HL-60 (cell line): ENCODE data around the gene AKT3.

ENCODE experiments used
- DNase-seq, 2 experiments: peaks; one replicate each; pipeline ENCODE4 v3.0.0-alpha.2; 2010 to 2020; ENCODE audit warnings: low read depth in 1 of 2, low spot score in 1 of 2
- H3K27ac ChIP-seq: fragments of 250-450 bp; sonication (Bioruptor Pico); replicated peaks from 2 replicates; pipeline ENCODE4 v1.5.1; 2020; ENCODE audit warnings: mild to moderate bottlenecking, moderate library complexity
- H3K27me3 ChIP-seq: fragments of 250-450 bp; sonication (Bioruptor Pico); 2 replicates; pipeline ENCODE4 v1.5.1; 2021; ENCODE audit warnings: mild to moderate bottlenecking, moderate library complexity; ENCODE audit not compliant: insufficient read depth, poor library complexity, severe bottlenecking
- H3K4me3 ChIP-seq: replicated peaks from 2 replicates; pipeline ENCODE4 v1.5.1; 2011; ENCODE audit warnings: mild to moderate bottlenecking, control low read depth, low read length; ENCODE audit not compliant: insufficient read depth
- CTCF ChIP-seq: IDR thresholded peaks from one replicate; pipeline ENCODE4 v1.5.1; 2011; ENCODE audit warnings: low read length, control low read depth, inconsistent platforms; ENCODE audit not compliant: insufficient read depth
- GABPA ChIP-seq: IDR thresholded peaks from 2 replicates; pipeline ENCODE4 v1.6.1; 2012; ENCODE audit warnings: low read depth
- POLR2AphosphoS5 ChIP-seq: IDR thresholded peaks from 2 replicates; pipeline ENCODE4 v1.6.1; 2012; ENCODE audit warnings: low read depth
- REST ChIP-seq: IDR thresholded peaks from 2 replicates; pipeline ENCODE4 v1.6.1; 2012; ENCODE audit warnings: low read depth; ENCODE audit not compliant: insufficient replicate concordance
- SPI1 ChIP-seq: IDR thresholded peaks from 2 replicates; pipeline ENCODE4 v1.6.1; 2012; ENCODE audit warnings: low read depth, mild to moderate bottlenecking, borderline replicate concordance

Gene AKT3

DNA sequence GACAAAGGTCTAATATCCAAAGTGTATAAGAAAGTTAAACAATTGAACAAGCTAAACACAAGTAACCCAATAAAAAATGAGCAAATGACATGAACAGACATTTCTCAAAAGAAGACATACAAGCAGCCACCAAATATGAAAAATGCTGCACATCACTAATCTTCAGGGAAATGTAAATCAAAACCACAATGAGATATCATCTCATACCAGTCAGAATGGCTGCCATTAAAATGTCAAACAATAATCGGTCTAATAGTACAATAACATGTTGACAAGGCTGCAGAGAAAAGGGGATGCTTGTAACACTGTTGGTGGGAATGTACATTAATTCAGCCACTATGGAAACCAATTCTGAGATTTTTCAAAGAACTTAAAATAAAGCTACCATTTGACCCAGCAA, 264.1 kb downstream of the AKT3 start:
- no peak for DNase-seq
- no peaks in the 10 kb centered on the region for H3K27me3 ChIP-seq
- no peak overlapping the region for H3K4me3 ChIP-seq
- no peak overlapping the region for H3K27ac ChIP-seq
- TF ChIP-seq CTCF (no peak), POLR2AphosphoS5 (no peak), SPI1 (no peak), GABPA (no peak), REST (no peak)

DNA sequence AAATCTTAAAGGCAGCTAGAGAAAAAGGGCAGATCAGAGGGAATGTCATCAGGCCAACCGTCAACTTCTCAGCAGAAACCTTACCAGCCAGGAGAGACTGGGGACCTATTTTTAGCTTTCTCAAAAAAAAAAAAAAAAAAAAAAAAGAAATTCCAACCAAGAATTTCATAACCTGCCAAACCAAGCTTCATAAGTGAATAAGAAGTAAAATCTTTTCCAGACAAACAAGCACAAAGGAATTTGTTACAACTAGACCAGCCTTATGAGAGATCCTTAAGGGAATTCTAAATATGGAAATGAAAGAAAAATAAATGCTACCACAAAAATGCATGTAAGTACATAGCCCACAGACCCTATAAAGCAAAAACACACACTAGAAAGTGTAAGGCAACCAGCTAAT, 267.7 kb downstream of the AKT3 start:
- TF ChIP-seq CTCF (no peak), SPI1 (no peak), POLR2AphosphoS5 (no peak), GABPA (no peak), REST (no peak)
- no peak overlapping the region for H3K4me3 ChIP-seq
- no peaks in the 10 kb centered on the region for H3K27me3 ChIP-seq
- no peak for DNase-seq
- no peak overlapping the region for H3K27ac ChIP-seq

- no peak for DNase-seq
- no peak overlapping the region for H3K27ac ChIP-seq
- TF ChIP-seq REST (no peak), SPI1 (no peak), POLR2AphosphoS5 (no peak), GABPA (no peak)
- H3K27me3 ChIP-seq = no peaks in the 10 kb centered on the region
- H3K4me3 ChIP-seq = no peak overlapping the region
Observed at GRCh38 chr1:243580984-243581383, 269.1 kb downstream of the AKT3 start.

- DNase-seq = no peak
- Histone ChIP-seq H3K27me3 (no peaks in the 10 kb centered on the region), H3K4me3 (no peak overlapping the region)
Observed at GRCh38 chr1:243580072-243580471, 270.0 kb downstream of the AKT3 start.

More at GRCh38 chr1:243580072-243580471, 270.0 kb downstream of the AKT3 start:
- no peak for TF ChIP-seq POLR2AphosphoS5
- TF ChIP-seq CTCF = no peak
- no peak for TF ChIP-seq GABPA
- no peak for TF ChIP-seq SPI1
- TF ChIP-seq REST = no peak
- H3K27ac ChIP-seq = no peak overlapping the region
